ENCODE results near the gene UHRF1.

DNA sequence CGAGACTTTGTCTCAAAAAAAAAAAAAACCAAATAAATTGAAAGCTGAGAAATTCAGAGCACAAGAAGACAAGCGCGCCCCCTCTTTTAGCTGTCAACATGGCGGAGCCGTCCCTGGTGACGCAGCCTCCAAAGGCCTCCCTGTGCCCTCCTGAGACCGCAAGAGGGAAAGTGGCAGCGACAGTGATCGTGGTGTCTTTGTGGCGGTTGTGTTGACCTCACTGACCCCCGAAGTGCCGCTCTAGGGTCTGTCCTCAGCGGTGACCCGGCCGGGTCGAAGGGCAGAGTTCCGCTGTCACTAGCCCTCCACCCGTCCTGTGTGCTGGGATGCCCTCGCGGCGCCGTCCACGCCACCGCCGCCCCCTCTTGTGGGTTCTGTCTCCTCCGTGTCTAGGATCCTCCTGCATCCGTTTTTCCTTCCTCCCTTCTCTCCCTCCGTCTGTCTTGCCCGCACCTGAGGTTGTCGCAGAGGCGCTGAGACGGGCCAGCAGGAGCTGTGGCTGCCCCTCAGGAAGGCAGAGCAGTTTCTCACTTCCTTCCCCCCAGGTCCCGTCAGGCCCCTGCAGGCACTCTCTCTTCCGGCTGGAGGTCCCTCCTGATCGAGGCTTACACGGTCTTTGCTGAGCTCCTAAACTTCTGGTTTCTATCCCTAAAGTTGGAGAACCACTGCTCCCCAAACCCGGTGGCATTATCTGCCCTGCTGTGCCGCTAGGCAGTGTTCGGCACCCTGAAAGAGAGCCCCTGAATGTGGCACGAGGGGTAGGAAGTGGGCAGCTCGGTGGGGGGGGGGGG, 7.2 kb downstream of the UHRF1 start:
- TF ChIP-seq POLR2AphosphoS5 (IDR thresholded peaks at IDR 0.05; ENCODE audit: low read depth, low read length) (no peak), POLR2A (IDR thresholded peaks at IDR 0.05; ENCODE audit: borderline replicate concordance, extremely low read depth, insufficient read depth, insufficient read length) (no peak), RAD21 (IDR thresholded peaks at IDR 0.05; ENCODE audit: low read depth) (no peak), ZNF274 (IDR thresholded peaks at IDR 0.05; ENCODE audit: low read depth, low read length) (no peak), CEBPB (IDR thresholded peaks at IDR 0.05; ENCODE audit: low read depth) (no peak), YY1 (IDR thresholded peaks at IDR 0.05; ENCODE audit: extremely low read depth, insufficient replicate concordance, low read depth, low read length) (no peak), EZH2phosphoT487 (IDR thresholded peaks at IDR 0.05; ENCODE audit: borderline replicate concordance) (no peak)
- TF ChIP-seq, protein P1, sequence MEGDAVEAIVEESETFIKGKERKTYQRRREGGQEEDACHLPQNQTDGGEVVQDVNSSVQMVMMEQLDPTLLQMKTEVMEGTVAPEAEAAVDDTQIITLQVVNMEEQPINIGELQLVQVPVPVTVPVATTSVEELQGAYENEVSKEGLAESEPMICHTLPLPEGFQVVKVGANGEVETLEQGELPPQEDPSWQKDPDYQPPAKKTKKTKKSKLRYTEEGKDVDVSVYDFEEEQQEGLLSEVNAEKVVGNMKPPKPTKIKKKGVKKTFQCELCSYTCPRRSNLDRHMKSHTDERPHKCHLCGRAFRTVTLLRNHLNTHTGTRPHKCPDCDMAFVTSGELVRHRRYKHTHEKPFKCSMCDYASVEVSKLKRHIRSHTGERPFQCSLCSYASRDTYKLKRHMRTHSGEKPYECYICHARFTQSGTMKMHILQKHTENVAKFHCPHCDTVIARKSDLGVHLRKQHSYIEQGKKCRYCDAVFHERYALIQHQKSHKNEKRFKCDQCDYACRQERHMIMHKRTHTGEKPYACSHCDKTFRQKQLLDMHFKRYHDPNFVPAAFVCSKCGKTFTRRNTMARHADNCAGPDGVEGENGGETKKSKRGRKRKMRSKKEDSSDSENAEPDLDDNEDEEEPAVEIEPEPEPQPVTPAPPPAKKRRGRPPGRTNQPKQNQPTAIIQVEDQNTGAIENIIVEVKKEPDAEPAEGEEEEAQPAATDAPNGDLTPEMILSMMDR (IDR thresholded peaks at IDR 0.05 in 2 of 3, conservative IDR thresholded peaks at IDR 0.05 in 1 of 3; ENCODE audit: borderline replicate concordance in 1 of 3, insufficient read depth in 1 of 3, low read depth in 2 of 3, low read length in 2 of 3): no peak
- TF ChIP-seq, protein P2, sequence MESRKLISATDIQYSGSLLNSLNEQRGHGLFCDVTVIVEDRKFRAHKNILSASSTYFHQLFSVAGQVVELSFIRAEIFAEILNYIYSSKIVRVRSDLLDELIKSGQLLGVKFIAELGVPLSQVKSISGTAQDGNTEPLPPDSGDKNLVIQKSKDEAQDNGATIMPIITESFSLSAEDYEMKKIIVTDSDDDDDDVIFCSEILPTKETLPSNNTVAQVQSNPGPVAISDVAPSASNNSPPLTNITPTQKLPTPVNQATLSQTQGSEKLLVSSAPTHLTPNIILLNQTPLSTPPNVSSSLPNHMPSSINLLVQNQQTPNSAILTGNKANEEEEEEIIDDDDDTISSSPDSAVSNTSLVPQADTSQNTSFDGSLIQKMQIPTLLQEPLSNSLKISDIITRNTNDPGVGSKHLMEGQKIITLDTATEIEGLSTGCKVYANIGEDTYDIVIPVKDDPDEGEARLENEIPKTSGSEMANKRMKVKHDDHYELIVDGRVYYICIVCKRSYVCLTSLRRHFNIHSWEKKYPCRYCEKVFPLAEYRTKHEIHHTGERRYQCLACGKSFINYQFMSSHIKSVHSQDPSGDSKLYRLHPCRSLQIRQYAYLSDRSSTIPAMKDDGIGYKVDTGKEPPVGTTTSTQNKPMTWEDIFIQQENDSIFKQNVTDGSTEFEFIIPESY (IDR thresholded peaks at IDR 0.05; ENCODE audit: extremely low read depth, insufficient replicate concordance, low read length): no peak
